Glomerular endothelial cell (primary cell): ENCODE measurements around the gene AGO3. TPM values are rescaled to one million over a fixed set of nuclear protein-coding genes. Genes with fewer than 3 reads are reported as not detected.
"Not testable (repeated sequence)": the region's sequence is repeated elsewhere in the genome, so short reads cannot be mapped to it uniquely, and the experiment has no call there.

Experiments used
- DNase-seq: peaks from one replicate; pipeline ENCODE4 v3.0.0-alpha.2; 2011; ENCODE audit warnings: low read depth, low spot score; ENCODE audit errors: extremely low read depth
- total RNA-seq: library from RNA; depleted of rRNA; stranded (reverse); fragments of >200 nt; gene quantifications from 2 replicates; pipeline ENCODE4 v1.2.3, GENCODE V29; 2015

The AGO3 gene
- 10.2 and 16.5 TPM in 2 replicates for total RNA-seq

DNA sequence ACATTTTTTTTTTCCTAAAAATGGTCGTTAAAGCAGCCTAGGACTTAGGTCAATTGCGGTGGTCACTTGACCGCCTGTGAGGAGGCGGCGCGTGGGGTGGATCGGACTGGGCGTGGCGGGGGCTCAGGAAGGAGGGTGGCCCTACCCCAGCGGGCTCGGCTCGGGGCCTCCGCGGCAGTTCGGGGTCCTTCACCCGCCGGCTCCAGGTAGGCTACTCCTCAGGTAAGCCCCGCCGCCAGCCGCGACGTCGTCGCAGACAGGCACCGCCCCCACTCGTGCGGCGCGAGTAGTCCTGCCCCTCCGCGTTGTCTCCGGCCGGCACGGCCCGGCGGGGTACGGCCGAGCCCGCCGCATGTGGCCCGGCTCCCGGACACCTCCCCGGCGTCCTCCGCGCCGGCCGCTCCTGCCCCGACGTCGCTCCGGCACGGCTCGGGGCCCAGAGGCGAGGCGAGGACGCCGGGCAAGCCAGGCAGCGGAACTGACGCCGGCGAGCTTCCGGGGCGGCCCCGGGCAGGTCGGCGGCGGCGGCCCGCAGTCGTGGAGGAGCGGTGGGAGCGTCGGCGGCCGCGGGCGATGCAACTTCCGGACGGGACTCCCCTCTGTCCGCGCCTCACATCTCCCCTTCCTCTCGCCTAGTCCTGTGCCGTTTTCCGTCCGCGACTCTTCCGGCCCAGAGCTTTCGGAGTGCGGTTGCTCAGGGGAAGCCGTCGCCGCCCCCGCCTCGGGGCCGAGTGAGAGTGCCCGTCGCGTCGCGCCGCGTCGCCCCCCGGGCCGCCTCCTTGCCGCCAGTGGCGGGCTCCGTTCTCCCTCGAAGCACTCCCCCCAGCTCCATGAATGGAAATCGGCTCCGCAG lies at the start of gene AGO3:
Gene AGO3, plus strand, starts transcription at position 513 of the 853 bp plus-strand sequence. Its CDS starts 322 bp downstream, at position 835.
- DNase-seq: no peak

DNA sequence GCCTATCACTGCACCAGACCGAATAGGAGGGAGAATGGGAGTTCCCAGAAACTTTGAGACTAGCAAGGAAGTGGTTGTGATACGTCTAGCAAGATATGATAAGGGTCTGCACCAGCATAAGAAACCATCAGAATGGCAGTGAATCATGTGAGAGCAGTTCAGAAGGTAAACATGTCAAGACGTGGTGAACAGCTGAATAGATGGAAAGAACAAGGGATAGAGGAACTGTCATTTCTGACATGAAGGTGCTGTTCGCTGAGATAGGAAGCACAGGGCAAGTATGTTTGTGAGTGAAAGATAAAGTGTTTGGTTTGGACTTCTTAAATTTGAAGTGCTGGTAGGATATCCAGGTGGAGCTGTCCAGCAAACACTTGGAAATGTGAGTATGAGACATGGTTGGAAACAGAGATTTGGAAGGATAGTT lies 49.0 kb upstream of the AGO3 start:
- DNase-seq: no peak

DNA sequence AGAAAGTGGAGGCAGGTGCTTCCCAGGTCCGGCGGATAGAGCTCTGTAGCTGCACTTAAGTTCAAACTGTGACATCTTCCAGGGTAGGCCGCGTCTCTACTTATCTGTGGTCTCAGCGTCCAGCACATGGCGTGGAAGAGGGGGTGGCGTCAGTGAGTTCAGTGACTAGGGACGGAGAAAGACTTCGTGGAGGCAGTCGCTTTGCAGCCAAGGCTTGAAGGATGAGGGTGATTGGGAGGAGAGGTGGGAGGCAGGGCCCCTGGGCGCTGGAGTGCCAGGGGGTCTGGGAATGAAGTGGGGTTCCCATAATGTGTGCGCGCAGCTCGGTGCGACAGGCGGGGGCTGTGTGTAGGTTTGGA lies 48.3 kb upstream of the AGO3 start:
- DNase-seq: no peak

DNA sequence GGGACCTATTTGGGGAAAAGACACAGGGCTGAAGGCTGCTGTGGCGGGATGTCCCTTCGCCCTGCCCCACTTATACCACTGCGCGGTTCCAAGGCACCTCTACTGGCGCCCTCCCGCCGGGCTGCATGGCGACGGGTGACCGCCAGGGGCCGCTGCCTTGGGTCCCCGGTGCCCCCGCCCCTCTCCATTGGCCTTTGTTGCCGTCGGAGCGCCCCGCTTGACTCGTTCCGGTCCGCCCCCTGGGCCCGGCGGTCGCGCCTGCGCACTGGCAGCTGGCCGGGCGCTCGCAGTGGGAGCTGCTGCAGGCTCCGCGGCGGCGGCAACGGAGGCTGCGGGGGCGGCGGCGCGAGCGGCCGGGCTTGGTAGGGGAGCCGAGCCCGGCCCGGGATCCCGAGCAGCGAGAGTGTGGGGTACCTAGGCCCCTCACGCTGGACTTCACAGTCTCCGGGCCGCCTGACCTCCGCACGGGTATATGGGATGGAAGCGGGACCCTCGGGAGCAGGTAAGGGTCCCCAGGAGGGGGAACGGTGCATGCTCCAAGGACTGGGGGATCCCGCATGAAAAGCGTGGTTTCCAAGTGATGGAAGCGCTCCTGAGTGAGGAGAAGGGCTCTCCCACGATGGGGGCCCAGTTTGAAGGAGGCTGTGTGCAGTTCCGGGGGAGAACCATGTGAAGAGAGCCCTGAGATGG lies 47.8 kb upstream of the AGO3 start, which contains the start of gene AGO1:
Gene AGO1, plus strand, starts transcription at position 265 of the 690 bp plus-strand sequence. Its CDS starts 213 bp downstream, at position 478.
- DNase-seq: no peak

DNA sequence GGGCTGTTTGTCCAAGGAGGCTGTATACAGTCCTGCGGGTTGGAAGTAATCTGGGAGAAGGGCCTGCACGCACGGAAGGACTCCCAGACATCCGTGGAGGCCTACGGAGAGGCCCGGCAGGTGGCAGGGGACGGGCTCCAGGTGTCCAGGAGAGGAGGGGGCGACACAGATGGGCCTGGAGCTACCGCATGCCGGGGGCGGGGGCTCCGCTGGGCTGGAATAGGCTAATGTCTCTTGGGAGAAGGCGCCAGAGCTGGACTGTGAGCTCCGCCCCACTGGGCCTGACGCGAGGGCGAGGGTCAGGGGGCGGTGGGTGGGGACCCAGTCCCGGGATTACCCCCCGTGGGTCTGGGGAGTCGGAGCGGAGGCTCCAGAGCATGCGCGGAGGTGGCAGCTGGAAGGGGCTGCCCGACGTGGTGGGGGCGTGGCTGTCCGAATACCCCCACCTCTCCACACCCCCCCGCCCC lies 47.2 kb upstream of the AGO3 start:
- DNase-seq: no peak

DNA sequence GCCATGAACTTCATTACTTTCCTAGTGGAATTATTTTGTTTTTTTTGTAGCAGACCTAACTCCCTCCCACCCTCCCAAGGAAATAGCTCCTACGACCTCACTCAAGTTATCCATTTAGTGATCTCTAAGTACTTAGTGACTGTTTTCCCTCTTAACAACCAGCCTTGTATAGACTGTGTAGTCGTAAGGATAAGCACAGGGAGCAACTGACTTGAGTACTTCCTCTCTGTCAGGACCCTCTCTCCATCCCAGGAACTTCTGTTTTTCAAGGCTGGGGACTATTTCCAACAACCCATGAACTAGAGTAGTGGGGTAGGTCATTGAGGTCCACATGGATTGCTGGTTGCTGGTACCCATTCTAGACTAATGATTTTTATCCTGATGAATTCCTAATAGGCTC lies 46.0 kb upstream of the AGO3 start:
- no peak for DNase-seq

DNA sequence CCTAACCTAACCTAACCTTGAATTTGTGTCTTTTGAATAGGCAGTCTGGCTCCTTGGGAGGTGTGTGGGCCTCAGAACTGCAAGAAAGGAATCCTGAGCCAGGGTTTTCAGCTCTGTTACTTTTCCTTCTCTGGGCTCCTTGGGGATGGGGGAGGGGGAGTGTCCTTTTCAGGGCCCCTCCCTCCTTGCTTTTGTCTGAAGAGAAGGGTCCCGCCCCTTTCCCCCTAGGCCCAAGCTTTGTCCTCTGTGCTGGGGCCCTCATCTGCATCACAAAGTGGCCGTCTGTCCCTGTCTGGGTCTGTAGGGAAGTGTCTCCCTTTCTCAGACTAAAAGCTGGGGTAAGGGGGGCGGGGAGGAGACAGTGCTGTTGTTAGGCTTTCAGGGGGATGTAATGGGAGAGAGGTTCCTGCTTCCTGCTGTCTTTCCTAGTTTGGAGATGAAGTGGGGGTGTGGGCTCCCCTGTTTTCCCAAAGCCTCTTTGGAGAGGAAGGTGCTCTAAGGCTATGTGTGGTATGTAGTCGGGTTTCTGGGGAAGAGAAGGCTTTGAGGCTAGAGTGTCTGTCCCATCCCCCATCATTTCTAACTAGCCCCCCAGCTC lies 44.8 kb upstream of the AGO3 start:
- no peak for DNase-seq

DNA sequence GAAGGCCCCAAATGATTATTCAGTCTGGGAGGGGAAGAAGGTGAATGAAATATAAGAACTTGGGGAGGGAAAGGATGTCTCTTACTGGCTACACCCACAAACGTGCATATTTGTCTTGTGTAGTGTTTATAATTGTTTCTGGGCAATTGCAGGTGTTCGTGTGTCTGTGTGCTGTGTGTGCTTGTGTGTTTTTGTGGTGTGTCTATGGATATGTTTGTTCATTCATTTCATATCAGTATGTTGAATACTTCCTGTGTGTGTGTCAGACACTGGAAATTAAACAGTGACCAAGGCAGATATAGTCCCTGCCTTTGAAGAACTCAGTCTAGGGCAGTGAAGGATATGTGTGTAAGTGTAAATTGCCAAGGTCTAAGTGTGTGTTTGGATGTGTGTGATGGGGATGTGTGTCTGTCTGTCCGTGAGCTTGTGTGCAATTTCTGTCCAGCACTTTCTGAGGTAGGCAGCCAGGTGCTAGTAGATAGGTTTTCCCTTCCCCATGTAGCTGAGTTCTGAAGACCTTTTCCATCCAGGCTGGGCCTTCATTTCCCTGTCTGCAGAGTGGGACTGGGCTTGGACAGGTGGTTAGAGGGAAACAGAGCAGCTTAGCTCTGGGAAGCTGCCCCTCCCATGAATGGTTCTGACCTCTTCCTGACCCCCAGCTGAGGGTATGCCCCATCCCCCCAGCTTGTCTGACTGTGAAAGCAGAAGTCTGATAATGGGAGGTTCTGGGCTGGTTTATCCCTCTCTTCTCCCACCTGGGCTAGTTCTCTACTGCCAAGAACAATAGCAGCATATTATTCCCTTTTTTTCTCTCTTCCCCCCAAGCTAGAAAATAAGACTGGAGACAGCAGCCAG lies 44.1 kb upstream of the AGO3 start:
- DNase-seq: no peak

DNA sequence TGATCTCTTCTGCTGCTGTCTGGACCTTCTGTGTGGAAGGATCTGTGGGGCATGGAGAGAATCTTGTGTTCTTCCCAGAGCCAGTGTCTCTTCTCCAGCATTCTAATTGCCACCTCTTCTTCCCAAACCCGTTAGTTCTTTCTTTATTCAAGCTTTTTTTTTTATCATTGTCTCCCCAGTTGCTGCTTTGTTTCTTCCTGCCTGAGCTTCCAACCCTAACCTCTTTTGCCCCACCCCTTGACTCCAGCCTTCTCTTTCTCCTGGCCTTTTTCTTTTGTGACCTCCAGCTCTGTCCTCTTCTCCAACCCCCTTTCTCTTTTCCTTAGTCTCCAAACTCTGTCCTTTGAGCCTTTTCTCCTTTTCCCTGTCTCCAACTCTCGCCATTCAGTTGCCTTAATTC lies 43.4 kb upstream of the AGO3 start:
- DNase-seq: no peak

DNA sequence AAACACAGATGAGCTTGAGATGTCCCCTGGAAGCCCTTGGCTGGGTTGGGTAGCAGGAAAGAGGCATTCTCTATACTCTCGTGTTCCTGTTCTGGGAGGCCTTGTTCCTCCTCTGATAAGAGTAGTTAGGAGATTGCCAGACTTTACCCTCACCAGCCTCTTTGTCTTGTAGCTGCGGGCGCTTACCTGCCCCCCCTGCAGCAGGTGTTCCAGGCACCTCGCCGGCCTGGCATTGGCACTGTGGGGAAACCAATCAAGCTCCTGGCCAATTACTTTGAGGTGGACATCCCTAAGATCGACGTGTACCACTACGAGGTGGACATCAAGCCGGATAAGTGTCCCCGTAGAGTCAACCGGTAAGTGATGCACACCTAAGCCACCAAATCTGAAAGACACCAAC lies 42.6 kb upstream of the AGO3 start:
- DNase-seq: no peak

DNA sequence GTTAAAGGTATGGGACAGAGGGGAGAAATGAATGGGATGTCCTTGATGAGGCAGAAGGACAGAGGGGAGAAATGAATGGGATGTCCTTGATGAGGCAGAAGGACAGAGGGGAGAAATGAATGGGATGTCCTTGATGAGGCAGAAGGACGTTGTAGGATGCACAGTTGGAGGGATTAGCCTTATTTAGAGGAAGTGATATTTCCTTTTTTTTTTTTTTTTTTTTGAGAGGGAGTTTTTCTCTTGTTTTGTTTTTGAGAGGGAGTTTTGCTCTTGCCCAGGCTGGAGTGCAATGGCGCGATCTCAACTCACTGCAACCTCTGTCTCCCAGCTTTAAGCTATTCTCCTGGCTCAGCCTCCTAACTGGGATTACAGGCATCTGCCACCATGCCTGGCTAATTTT lies 41.9 kb upstream of the AGO3 start:
- not testable (repeated sequence) for DNase-seq

DNA sequence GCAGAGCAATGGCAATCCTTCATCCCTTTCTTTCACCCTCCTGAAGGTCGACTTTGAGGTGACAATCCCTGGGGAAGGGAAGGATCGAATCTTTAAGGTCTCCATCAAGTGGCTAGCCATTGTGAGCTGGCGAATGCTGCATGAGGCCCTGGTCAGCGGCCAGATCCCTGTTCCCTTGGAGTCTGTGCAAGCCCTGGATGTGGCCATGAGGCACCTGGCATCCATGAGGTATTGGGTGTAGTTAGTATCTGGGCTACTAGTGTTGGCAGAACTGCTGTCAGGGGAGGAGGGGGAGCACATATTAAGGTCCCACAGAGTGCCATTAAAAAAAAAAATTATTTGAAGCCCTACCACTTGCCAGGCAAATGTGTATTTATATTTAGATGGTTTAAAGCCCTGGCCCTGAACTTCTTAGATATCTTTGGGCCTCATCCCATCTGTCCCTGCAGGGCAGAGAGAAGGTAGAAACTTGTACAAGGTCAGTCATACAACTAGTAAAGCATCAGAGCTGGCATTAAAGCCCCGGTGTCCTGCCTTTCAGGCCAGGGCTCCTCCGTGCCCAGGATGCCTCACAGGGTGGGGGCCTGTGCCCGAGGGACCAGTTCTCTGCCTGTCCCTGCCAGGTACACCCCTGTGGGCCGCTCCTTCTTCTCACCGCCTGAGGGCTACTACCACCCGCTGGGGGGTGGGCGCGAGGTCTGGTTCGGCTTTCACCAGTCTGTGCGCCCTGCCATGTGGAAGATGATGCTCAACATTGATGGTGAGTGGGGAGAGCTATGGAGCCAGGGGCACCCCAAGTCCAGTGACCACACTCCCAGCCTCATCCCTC lies 37.6 kb upstream of the AGO3 start:
- no peak for DNase-seq

DNA sequence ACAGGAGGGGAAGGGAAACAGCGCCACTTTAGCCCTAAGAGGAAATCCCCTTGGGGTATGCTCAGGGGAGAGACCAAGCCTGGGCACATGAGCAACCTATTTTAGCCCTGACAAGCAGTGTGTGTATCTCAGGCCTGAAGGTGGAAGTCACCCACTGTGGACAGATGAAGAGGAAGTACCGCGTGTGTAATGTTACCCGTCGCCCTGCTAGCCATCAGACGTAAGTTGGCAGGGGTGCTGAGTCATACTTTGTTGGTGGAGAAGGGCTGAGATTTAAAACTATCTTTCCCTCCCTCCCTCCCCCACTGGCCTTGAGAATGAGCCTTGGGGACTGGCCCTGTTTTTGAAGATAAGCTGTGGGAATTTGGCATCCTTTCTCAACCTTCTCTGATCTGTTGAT lies 36.7 kb upstream of the AGO3 start:
- no peak for DNase-seq

DNA sequence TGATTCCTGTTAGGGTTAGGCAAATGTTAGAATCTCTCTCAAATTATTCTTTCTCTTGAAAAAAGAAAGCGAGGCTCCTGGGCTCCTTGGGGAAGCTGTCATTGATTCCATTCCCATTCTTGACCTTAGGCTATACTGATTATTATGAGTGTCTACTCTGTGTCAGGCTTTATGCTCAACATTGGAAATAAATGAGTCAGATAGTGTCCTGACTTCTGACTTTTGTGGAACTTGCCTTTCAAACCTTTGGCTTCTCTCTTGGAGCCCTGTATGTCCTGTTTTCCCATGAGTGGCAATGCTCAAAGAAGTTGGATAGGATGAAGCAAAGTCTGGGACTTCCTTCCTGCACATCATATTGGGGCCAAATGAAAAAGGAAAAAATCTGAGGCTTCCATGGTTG lies 36.2 kb upstream of the AGO3 start:
- no peak for DNase-seq

DNA sequence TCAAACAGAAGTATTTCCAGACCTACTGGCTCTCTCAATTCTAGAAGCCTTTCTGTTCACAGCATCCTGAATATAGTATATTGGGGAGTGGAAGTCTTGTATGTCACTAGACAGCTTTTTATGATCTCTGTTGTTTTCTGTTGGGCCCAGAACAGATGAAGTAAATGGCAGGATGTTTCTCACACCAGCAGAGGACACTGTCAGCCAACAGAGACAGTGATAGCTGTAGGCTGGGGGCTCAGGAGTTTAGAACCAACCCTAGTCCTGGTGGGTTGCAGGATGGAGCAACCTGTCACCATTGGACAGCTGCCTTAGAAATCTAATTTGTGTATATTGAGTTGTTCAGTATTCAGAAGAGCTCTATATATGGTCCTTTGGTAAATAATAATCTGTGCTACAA lies 31.0 kb upstream of the AGO3 start:
- no peak for DNase-seq

DNA sequence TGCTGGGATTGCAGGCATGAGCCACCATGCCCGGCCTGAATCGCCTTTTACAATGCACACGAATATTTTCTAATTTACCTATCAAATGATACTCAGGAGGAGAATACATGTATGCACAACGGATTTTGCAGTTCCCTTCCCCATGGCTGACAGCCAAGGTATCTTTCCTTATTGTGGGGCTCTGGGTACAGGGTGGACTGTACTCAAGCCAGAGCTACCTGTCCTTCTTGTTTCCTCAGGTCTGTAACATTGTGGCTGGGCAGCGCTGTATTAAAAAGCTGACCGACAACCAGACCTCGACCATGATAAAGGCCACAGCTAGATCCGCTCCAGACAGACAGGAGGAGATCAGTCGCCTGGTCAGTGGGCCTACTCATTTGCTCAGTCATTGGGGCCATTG lies 29.7 kb upstream of the AGO3 start:
- DNase-seq: no peak

DNA sequence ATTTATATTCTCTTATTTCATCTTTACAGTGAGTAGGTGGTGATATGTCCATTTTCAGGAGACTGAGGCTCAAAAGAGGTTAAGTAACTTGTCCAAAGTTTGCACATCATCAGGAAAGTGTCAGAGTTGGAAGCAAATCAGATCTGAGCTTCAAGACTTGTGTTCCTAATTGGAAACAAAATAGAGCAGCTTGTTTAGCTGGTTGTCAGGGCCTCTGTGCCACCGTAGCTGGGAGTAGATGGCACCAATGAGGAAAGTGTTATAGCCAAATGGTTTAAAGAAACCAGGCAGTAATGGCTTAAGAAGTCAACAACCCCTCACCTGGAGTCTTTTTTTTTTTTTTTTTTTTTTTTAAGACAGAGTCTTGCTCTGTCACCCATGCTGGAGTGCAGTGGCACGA lies 28.2 kb upstream of the AGO3 start:
- DNase-seq: no peak

DNA sequence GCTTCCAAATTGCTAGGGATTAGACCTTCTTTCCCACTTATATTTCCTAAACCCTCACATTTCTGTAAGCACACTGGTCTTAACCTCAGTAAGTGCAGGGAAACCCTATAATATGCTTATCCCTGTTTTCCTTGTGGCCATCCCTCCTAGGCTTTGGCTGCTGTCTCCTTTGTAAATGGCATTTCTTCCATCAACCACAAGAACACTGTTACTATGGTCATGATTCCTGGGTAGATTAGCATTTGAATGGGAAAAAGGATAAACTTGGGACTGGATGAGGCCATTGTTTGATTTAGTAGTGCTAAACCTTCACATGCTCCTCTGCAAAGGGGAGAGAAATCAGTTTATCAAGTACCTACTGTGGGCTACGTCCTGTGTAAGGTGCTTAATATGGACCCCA lies 16.2 kb upstream of the AGO3 start:
- DNase-seq: no peak

DNA sequence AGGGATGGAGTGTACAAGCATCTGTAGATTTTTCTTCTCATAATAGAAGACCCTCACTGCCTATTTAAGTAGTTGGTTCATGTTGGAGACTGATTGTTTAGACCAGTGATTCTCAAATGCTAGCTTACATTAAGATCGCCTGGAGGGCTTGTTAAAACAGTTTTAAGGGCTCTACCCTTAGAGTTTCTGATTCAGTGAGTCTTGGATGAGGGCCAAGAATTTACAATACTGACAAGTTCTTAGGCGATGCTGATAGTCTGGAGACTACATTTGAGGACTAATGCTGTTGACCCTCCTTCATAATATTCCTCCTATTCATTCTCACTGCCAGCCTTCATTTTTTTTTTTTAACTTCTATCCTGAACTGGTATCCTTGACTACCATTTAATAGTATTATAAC lies 15.2 kb upstream of the AGO3 start:
- DNase-seq: no peak

DNA sequence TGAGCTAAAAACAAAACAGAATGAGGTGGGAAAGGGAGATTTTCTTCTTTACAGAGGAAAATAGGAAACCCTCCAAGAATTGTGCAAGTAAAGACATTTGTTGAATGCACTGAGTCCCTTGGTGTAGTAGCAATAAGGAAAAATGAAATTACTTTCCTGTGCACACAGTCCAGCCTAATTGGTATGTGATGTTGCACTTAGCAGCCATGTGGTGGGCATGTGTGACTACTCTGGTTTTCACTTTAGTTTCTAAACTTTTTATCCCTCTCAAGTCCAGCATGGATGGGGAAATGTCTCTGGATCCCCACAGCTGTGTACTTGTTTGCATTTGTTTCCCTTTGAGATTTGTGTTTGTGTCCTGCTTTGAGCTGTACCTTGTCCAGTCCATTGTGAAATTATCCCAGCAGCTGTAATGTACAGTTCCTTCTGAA lies 7.1 kb upstream of the AGO3 start:
- DNase-seq: no peak
